GM12878 (cell line): ENCODE results near the gene DCTN4. TPM values are rescaled to one million over a fixed set of nuclear protein-coding genes. Genes with fewer than 3 reads are reported as not detected.

Source experiments
- ATAC-seq: fragments of 200-7000 bp; cut with Tn5 transposase; 3 replicates; pipeline ENCODE4 v1.9.1; 2020; ENCODE audit warnings: mild to moderate bottlenecking, moderate library complexity
- BruUV-seq: library from RNA; stranded (reverse); fragments of 400-500 nt; replicated peaks from 2 replicates; lab custom pipeline; 2021; lab: Mats Ljungman, UMichigan
- CTCF ChIA-PET: fragments of 300-600 bp; sonication (Branson Sonifier 250); formaldehyde crosslinking; extraction: SDS; loops from one replicate; lab custom pipeline; 2021; ENCODE audit warnings: inconsistent platforms; lab: Yijun Ruan, JAX
- POLR2A ChIA-PET: fragments of 350-600 bp; formaldehyde crosslinking; extraction: SDS; loops from one replicate; lab custom pipeline; 2021; ENCODE audit warnings: inconsistent platforms; lab: Charles Lee
- RAD21 ChIA-PET: fragments of 300-600 bp; sonication (Branson Sonifier 250); formaldehyde crosslinking; loops from one replicate; lab custom pipeline; 2023; ENCODE audit warnings: antibody characterized with exemption; ENCODE audit not compliant: unreplicated experiment; lab: Charles Lee
- SMC1A ChIA-PET: fragments of 300-600 bp; sonication (Branson Sonifier 250); formaldehyde crosslinking; loops from one replicate; lab custom pipeline; 2023; ENCODE audit not compliant: unreplicated experiment, uncharacterized antibody; lab: Charles Lee
- DNase-seq: peaks from one replicate; pipeline ENCODE4 v3.0.0-alpha.2; 2011; ENCODE audit warnings: low read depth, low spot score
- FAIRE-seq: peaks from 3 replicates; lab custom pipeline; 2011; peaks lifted over from hg19 to GRCh38; lab: Jason Lieb, UNC
- H2AFZ ChIP-seq: 2 replicates; pipeline ENCODE4 v1.6.0; 2011; ENCODE audit warnings: low read depth, low read length, control low read depth; ENCODE audit not compliant: control insufficient read depth
- H3K27ac ChIP-seq: 2 replicates; pipeline ENCODE4 v1.5.1; 2011; ENCODE audit warnings: control low read depth; ENCODE audit not compliant: control insufficient read depth, insufficient read depth
- H3K27me3 ChIP-seq, 2 experiments: replicated peaks in 1 of 2; 2 replicates each; pipeline versions ENCODE4 v1.6.0 to v1.6.1; 2011; ENCODE audit warnings: low read length in 1 of 2; ENCODE audit not compliant: control insufficient read depth in 2 of 2, insufficient read depth in 2 of 2
- H3K36me3 ChIP-seq, 2 experiments: 2 replicates each; pipeline ENCODE4 v1.5.1; 2011; ENCODE audit warnings: low read length in 1 of 2; ENCODE audit not compliant: control insufficient read depth in 2 of 2, insufficient read depth in 2 of 2
- H3K4me1 ChIP-seq: 2 replicates; pipeline ENCODE4 v1.6.1; 2011; ENCODE audit warnings: mild to moderate bottlenecking, low read length, moderate library complexity, mixed read lengths; ENCODE audit not compliant: control insufficient read depth, insufficient read depth
- H3K4me2 ChIP-seq: 2 replicates; pipeline ENCODE4 v1.6.0; 2011; ENCODE audit warnings: control low read depth; ENCODE audit not compliant: control insufficient read depth, insufficient read depth
- H3K4me3 ChIP-seq: fragments of 200-600 bp; sonication (generic); 2 replicates; pipeline ENCODE4 v1.5.1; 2016
- H3K79me2 ChIP-seq: 2 replicates; pipeline ENCODE4 v1.6.0; 2011; ENCODE audit warnings: low read length; ENCODE audit not compliant: control insufficient read depth, insufficient read depth
- H3K9ac ChIP-seq: 2 replicates; pipeline ENCODE4 v1.8.0; 2011; ENCODE audit warnings: low read length, control low read depth, mixed read lengths; ENCODE audit not compliant: control insufficient read depth, insufficient read depth
- H3K9me3 ChIP-seq: replicated peaks from 3 replicates; pipeline ENCODE4 v1.5.1; 2011; ENCODE audit warnings: mild to moderate bottlenecking, low read length; ENCODE audit not compliant: control insufficient read depth, insufficient read depth
- H4K20me1 ChIP-seq: 2 replicates; pipeline ENCODE4 v1.6.0; 2011; ENCODE audit not compliant: control insufficient read depth, insufficient read depth
- KDM1A ChIP-seq: fragments of 200-600 bp; sonication (generic); IDR thresholded peaks from 2 replicates; pipeline ENCODE4 v1.6.1; 2016; ENCODE audit warnings: borderline replicate concordance
- LARP7 ChIP-seq: fragments of 450-650 bp; IDR thresholded peaks from 2 replicates; pipeline ENCODE4 v1.6.1; 2017; ENCODE audit warnings: mild to moderate bottlenecking
- NRF1 ChIP-seq: conservative IDR thresholded peaks from 2 replicates; pipeline ENCODE4 v1.6.1; 2011; ENCODE audit warnings: mild to moderate bottlenecking, low read depth, low read length, improper control_type of control experiment
- RBBP5 ChIP-seq: fragments of 200-600 bp; sonication (generic); conservative IDR thresholded peaks from 2 replicates; pipeline ENCODE4 v1.6.1; 2016
- ZNF217 ChIP-seq: fragments of 450-650 bp; IDR thresholded peaks from 2 replicates; pipeline ENCODE4 v1.6.1; 2017; ENCODE audit warnings: antibody characterized with exemption, mild to moderate bottlenecking
- ZSCAN29 ChIP-seq: fragments of 450-650 bp; IDR thresholded peaks from 2 replicates; pipeline ENCODE4 v1.6.1; 2017; ENCODE audit warnings: mild to moderate bottlenecking, moderate library complexity
- WGBS: methylation state at CpG from one replicate; pipeline ENCODE4 v1.1.6; 2016; ENCODE audit warnings: low lambda C conversion rate; ENCODE audit not compliant: insufficient replicate concordance, insufficient coverage; ENCODE audit errors: missing lambda C conversion rate; 5-methylcytosine and 5-hydroxymethylcytosine counted together
- in situ Hi-C: fragments of 300-500 bp; cut with MboI; formaldehyde crosslinking; loops from 9 replicates; pipeline ENCODE4 v1.14.3; 2018; ENCODE audit warnings: mixed read lengths
- intact Hi-C: fragments of 100-400 bp; cut with micrococcal nuclease; formaldehyde crosslinking; loops from one replicate; pipeline ENCODE4 v1.14.2; 2022; ENCODE audit not compliant: unreplicated experiment
- polyA plus RNA-seq, 11 experiments: library from polyadenylated mRNA; depleted of rRNA in 4 of 11; unstranded in 6 of 11; stranded (reverse) in 5 of 11; fragments of >200 nt; fragmentation: Nextera tagmentation in 4 of 11; fragmentation: Illumina TruSeq in 1 of 11; extraction: Ambion mirVana in 4 of 11; extraction: Trizol in 1 of 11; gene quantifications; 1 replicate in 1 of 11; 2 replicates in 10 of 11; pipeline versions ENCODE4 v1.2.1 to v1.2.3, GENCODE V29; 2011 to 2016; ENCODE audit warnings: inconsistent platforms in 2 of 11, missing spikeins in 2 of 11, low read depth in 1 of 11
- total RNA-seq, 4 experiments: library from RNA; depleted of rRNA in 3 of 4; stranded (reverse); fragments of >200 nt in 3 of 4; fragmentation: Illumina TruSeq in 1 of 4; extraction: Trizol in 1 of 4; gene quantifications; 2 replicates each; pipeline versions ENCODE4 v1.2.1 to v1.2.3, GENCODE V29; 2013 to 2021

Gene DCTN4
- total and polyA plus RNA-seq, 10 of the 15 experiments (the other 5 are each of a cell fraction or from before 2014, with no cell fraction given): 7.6 to 27.8 (median 18.0) TPM

GRCh38 chr5:150780816-150781221 is 22.0 kb upstream of the DCTN4 start:
- TF ChIP-seq KDM1A (no peak), NRF1 (no peak), ZSCAN29 (no peak), RBBP5 (no peak), LARP7 (no peak), ZNF217 (no peak)
- TF ChIP-seq, all 136 proteins: peak for 0
- peak overlapping the region; percentile 77; the same call in 1 of the 2 replicates for H3K4me3 ChIP-seq
- BruUV-seq: TSS peak; percentile 42
- peak overlapping the region; percentile 25; the same call in 1 of the 2 replicates for H3K9ac ChIP-seq
- ChIA-PET SMC1A (interaction anchor here (0.8 to 1.9 kb wide), 4 partner anchors 20 to 66 kb away, joined by 3 to 7 read pairs (median 3); partner anchors contain the start of gene IRGM), RAD21 (interaction anchor here (1.1 to 1.5 kb wide), 2 partner anchors 17 to 66 kb away, joined by 4 read pairs; partner anchors contain the start of gene IRGM), POLR2A (interaction anchor here (1.0 to 1.9 kb wide), 2 partner anchors 9 to 55 kb away, joined by 3 to 5 read pairs; no protein-coding TSS in a partner anchor), CTCF (interaction anchor here (0.8 to 2.2 kb wide), 5 partner anchors 11 to 220 kb away, joined by 3 to 6 read pairs (median 5); partner anchors contain the start of gene RBM22)
- no peak overlapping the region for H2AFZ ChIP-seq
- H3K4me2 ChIP-seq: peak overlapping the region; percentile 95
- FAIRE-seq: no peak
- no peaks in the 10 kb centered on the region for H3K27me3 ChIP-seq
- H3K9me3 ChIP-seq: peaks cover 2% of the 10 kb centered on the region; the same call in 1 of the 3 replicates
- DNase-seq: no peak
- 67% methylated on average over 5 of the region's 5 CpGs for WGBS
- no peak for ATAC-seq
- peaks cover 43% of the 10 kb centered on the region for H3K79me2 ChIP-seq
- intact Hi-C loops (loop anchor here (1.0 to 10.0 kb wide), 6 partner anchors 22 to 474 kb away; partner anchors contain the start of genes ANXA6, DCTN4 and GM2A), in situ Hi-C loops (no loop called here)
- H3K27ac ChIP-seq: peak overlapping the region; percentile 78
- no peaks in the 10 kb centered on the region for H4K20me1 ChIP-seq
- peaks cover 30% of the 10 kb centered on the region for H3K4me1 ChIP-seq
- no peaks in the 10 kb centered on the region for H3K36me3 ChIP-seq
